ENCODE results near the gene OGDH.

The OGDH gene

GRCh38 chr7:44738876-44739665 lies 132.6 kb downstream of the OGDH start:
- no peak for DNase-seq (ENCODE audit: low read depth)

DNA sequence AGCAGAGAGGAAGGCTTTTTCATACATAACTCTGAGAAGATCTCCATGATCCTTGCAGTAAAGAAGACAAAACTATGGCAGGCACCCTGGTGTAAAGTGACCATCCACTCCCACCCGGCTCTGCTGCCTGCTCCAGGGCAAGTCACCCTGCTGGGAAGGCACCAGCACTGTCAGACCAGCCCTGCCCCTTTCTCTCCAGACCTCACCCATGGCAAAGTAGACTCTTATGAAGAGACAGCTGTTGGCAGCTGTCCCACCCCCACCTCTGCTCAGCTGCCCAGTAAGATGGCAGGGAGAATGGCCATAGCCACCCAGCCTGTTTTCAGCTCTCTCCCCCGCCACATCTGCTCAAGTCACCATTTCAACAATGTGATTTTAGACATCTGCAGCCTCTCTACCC lies 133.6 kb downstream of the OGDH start:
- no peak for DNase-seq (ENCODE audit: low read depth)

DNA sequence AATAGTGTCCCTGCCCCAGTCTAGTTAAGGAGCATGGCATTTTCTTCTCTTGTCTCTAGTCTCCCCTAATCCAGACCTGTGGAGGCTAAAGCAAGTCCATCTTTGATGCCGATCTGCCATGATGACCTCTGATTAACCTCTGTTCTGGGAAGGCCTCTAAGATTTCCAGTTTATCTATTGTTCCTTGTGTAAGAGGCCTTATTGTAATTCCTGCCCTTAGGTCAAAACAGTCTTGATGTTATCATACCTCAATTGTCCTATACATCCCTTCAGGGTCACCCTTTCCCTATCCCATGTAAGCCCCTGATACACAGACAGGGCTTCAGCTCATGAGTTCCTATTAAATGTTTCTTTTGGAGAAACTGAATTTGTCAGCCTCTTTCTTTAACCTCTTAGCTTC lies 137.3 kb downstream of the OGDH start:
- DNase-seq (ENCODE audit: low read depth): no peak

GRCh38 chr7:44748045-44748947 lies 141.9 kb downstream of the OGDH start, which contains the start of gene ZMIZ2:
Gene ZMIZ2 (plus strand): TSS chr7:44748847. CDS start chr7:44756250, 7,403 bp downstream.
- peak; percentile 82 for DNase-seq (ENCODE audit: low read depth)

DNA sequence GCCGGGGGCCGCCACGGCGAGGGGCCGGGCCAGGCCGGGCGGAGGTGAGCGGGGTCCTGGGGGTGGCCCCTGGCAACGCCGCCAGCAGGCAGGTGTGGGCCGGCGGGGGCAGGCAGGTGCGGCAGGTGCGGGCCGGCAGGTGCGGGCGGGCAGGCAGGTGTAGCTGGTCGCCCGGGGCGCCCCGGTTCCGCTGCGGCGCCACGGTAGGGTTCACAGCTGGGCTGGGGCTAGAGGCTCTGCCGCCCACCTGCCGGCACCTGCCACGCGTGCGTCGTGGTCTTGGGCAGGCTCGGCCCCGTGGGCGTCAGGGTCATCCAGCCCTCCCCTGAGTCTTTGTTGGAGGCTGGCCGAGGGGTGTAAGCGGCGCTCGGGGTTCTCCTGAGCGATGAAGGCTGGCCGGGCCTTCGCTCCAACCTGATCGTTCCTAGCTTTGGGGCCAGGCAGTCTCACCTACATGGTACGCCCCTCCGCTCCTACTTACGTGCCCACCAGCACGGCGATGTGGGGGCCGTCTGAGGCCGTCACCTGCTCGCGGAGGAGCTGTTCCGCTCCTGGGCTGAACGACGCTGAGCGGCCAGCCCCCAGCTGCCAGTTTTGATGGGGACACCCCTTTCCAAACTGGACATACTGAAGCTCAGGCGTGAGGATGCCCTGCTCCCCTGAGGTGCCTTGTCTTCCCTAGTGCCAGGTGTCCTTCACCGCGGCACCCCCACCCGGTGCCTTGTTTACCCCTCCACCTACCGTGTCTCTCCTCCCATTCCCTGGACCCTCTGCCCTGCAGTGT lies 142.7 kb downstream of the OGDH start:
- DNase-seq (ENCODE audit: low read depth): no peak

- no peak for DNase-seq (ENCODE audit: low read depth)
Measured at GRCh38 chr7:44749992-44750391, 143.6 kb downstream of the OGDH start.

DNA sequence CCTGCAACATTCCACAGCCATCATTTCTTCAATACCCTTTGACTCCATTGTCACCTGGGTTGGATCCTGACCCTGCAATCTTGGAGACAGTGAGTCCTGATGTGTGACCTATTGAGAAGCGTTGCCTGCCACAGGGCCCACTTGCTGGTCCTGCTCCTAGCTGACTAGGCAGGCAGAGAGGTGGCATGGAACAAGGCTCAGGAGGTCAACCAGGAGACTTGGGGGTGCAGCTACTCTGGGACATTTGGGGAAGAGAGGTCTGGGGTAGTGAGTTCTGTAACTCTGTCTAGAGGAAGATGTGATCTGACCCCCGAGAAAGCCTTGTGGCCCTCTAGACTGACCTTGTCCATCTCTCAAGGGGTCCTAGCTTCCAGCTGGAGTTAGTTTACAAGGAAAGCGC lies 144.0 kb downstream of the OGDH start:
- DNase-seq (ENCODE audit: low read depth): no peak

DNA sequence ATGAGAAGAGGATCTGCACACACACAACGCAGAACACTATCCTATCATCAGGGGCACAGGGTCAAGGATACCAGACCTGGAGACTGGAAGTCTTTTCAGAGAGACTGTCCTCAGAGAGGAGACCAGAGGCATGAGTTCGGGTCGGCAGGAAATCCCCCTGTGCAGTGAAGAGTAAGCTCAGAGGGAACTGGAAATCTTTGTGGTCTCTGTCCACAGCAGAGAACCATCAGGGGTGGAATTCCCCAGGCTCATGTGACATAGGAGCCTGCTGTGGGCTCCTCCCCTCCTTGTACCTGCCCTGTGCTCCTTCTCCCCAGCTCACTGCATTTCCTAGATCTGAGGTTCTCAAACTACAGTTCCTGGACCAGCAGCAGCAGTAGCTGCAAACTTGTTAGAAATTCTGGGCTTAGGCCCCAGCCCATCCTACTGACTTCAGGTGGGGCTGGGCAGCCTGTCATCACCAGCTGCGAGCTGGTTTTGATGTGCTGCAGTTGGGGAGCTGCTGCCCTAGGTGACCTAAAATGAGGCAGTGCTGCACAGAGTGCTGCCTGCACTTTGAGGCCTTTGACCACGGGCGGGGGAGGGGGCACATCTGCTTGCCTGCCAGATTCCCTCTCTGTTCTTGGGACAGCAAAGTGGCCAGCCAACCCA lies 144.6 kb downstream of the OGDH start:
- DNase-seq (ENCODE audit: low read depth): no peak

DNA sequence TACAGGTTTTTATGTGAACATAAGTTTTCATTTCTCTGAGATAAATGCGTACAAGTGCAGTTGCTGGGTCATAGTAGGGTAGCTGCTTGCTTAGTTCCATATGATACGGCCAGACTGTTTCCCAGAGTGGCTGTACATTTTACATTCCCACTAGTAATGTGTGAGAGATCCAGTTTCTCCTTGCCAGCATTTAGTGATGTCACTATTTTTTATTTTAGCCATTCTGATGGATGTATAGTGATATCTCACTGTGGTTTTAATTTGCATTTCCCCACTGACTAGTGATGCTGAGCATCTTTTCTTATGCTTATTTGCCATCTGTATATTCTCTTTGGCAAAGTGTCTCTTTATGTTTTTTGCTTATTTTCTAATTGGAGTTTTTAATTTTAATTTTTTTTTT lies 146.4 kb downstream of the OGDH start:
- no peak for DNase-seq (ENCODE audit: low read depth)

DNA sequence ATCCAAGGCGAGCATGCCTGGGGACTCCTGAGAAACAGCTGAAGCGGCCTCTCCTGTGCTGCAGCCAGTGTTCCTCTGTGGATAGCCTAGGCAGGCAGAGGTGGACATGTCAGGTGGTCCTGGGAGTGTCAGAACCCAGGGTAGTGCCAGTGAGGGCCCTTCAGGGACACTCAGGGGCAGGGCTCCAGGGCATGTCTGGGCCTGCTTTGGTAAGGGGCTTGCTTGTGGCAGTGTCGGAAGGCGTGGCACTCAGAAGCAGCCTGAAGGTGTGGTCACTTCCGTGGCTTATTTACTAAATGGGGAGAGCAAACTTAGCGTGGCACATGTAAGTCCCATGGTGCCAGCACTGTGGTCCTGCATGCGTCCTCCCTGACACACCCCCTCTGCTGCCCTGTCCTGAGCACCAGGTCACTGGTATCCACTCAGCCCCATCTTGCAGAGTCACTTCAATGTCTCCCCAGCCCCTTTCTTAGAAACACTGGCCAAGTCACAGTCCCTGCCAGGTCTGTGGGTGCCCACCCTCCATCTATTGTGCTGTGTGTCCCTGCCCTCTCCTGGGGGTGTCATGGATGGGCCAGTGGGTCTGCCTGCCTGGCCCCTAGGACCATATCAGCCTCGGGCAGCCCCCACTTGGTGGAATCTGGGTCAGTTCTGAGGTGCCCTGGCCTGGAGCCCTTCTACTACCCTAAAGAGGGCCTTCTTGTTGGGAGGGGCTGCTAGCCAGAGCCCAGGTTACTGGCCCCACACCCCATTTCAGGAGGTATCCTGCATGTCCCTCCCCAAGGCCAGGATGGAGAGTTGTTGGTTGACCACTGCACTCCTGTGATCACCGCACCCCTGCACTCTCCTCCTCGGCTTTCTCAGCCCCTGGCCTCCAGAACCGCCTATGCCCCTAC lies 148.6 kb downstream of the OGDH start:
- DNase-seq (ENCODE audit: low read depth): no peak

- no peak for DNase-seq (ENCODE audit: low read depth)
Measured at GRCh38 chr7:44755698-44756627, 149.5 kb downstream of the OGDH start.

DNA sequence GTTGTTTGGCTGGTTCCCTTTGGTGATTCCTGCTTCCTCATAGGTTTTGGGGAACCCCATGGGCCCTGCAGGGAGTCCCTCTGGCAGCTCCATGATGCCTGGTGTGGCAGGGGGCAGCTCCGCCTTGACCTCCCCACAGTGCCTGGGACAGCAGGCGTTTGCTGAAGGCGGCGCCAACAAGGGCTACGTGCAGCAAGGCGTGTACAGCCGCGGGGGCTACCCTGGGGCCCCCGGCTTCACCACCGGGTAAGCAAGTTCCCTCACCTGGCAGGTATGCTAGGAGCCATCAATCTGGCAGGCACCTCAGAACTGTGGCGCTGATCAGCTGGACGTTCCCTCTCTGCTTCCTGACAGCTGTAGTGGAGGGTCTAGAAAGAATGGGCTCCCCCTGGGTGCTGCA lies 150.5 kb downstream of the OGDH start:
- no peak for DNase-seq (ENCODE audit: low read depth)

DNA sequence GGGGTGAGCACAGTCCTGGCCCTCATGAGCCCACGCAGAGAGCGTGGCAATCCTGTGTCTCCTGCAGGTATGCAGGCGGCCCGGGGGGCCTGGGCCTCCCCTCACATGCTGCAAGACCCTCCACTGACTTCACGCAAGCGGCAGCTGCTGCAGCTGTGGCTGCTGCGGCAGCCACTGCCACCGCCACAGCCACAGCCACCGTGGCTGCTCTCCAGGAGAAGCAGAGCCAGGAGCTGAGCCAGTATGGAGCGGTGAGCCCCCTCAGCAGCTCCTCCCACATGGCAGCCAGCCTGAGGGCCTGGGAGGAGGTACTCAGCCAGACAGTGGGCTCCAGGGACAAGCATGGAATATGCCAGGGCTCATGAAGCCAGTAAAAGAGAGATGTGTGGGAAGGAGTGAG lies 150.9 kb downstream of the OGDH start:
- DNase-seq (ENCODE audit: low read depth): no peak

- no peak for DNase-seq (ENCODE audit: low read depth)
Measured at GRCh38 chr7:44757739-44758138, 151.3 kb downstream of the OGDH start.

All from stimulated activated CD8-positive, alpha-beta memory T cell treated with anti-CD3 and anti-CD28 coated beads, Interleukin-15, amount 100 ng/mL, for 1 hour (primary cell).